ENCODE data around the gene DCHS1. TPM values are rescaled to one million over a fixed set of nuclear protein-coding genes. Genes with fewer than 3 reads are reported as not detected.

The DCHS1 gene
- polyA plus RNA-seq, 2 of the 4 experiments (the other 2 are of a cell fraction) = 0.06 TPM

DNA sequence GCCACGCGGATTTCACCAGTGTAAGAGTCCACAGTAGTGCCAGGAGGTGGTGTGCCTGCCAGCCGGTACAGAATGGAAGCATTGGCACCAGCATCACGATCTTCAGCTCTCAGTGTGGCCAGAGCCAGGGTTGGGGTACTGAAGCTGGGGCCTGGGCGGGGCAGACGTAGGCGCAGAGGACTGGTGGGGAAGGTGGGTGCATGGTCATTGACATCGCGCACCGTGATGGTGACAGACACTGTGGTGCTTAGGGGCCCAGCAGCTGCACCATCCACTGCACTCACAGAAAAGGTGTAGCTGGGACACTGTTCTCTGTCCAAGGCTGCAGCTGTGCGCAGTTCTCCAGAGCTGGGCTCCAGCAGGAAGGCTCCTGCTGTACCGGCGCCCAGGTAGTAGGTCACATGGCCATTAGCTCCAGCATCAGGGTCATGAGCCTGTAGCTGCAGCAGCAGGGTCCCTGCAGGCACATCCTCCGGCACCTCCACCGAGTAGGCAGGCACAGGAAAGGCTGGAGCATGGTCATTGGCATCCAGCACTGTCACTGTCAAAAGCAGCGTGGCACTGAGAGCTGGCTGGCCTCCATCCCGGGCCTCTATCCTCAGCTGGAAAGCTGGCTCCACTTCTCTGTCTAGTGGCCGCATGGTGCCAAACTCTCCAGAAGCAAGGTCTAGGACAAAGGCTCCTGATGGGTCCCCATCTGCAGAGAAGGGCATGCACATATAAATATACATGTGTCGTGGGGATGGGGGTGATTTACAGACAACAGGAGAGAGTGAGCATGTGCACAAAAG lies 28.4 kb downstream of the DCHS1 start (continued):
- no peak for TF ChIP-seq FOXS1 (CRISPR knock-in tag; IDR thresholded peaks at IDR 0.05)
- no peak for TF ChIP-seq NR3C1 (IDR thresholded peaks at IDR 0.05)
- no peak for TF ChIP-seq NFE2L2 (conservative IDR thresholded peaks at IDR 0.05; ENCODE audit: low read length)
- TF ChIP-seq EHF (CRISPR knock-in tag; IDR thresholded peaks at IDR 0.05) = no peak
- TF ChIP-seq, protein P1, sequence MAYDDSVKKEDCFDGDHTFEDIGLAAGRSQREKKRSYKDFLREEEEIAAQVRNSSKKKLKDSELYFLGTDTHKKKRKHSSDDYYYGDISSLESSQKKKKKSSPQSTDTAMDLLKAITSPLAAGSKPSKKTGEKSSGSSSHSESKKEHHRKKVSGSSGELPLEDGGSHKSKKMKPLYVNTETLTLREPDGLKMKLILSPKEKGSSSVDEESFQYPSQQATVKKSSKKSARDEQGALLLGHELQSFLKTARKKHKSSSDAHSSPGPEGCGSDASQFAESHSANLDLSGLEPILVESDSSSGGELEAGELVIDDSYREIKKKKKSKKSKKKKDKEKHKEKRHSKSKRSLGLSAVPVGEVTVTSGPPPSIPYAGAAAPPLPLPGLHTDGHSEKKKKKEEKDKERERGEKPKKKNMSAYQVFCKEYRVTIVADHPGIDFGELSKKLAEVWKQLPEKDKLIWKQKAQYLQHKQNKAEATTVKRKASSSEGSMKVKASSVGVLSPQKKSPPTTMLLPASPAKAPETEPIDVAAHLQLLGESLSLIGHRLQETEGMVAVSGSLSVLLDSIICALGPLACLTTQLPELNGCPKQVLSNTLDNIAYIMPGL (CRISPR knock-in tag; IDR thresholded peaks at IDR 0.05; ENCODE audit: borderline replicate concordance) = no peak

DNA sequence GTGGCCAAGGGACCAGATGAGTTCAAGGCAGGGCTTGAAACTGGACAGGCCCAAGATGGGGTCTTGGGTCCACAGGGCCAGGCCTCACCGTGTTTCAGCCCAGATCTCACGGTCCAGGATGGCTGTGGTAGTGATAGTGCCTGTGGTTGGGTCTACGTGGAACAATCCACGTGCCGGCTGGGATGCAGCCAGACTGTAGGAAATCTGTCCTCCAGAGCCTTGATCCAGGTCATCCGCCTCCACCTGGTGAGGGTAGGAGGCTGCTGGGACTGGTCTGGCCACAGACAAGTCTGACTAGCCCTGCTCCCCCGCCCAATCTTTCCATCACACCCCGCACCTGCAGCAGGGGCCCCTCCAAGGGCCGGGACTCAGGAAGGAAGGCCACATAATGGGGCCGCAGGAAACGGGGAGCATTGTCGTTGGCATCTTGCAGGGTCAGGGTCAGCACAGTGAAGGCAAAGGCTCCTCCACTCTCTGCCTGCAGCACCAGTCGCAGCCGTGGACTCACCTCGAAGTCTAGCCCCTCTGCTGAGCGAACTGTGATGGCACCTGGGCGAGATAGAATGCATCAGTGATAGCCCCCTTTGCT lies 29.7 kb downstream of the DCHS1 start:
- H3K4me3 ChIP-seq = no peak overlapping the region
- ChIA-PET CTCF (interaction anchor here (1.0 to 1.8 kb wide), 2 partner anchors 13 to 57 kb away, joined by 3 to 6 read pairs; partner anchors contain the start of gene MRPL17), POLR2A (no interaction called here)
- 44% methylated on average over 12 of the region's 17 CpGs for WGBS (ENCODE audit: missing lambda C conversion rate)
- H3K4me1 ChIP-seq = no peaks in the 10 kb centered on the region
- no peak for DNase-seq (ENCODE audit: low read depth in 1 of 2, low spot score in 1 of 2)
- no peaks in the 10 kb centered on the region for H3K9me3 ChIP-seq
- TF ChIP-seq PHF8 (IDR thresholded peaks at IDR 0.05; ENCODE audit: borderline replicate concordance, low read depth) (no peak), RCOR1 (IDR thresholded peaks at IDR 0.05; ENCODE audit: low read depth, low read length) (no peak), RAD21 (conservative IDR thresholded peaks at IDR 0.05 in 1 of 2, IDR thresholded peaks at IDR 0.05 in 1 of 2) (no peak), FOSL2 (IDR thresholded peaks at IDR 0.05) (no peak), FOSL2 (CRISPR knock-in tag; IDR thresholded peaks at IDR 0.05) (no peak), CBX2 (IDR thresholded peaks at IDR 0.05; ENCODE audit: borderline replicate concordance, low read depth) (no peak), POLR2AphosphoS2 (conservative IDR thresholded peaks at IDR 0.05; ENCODE audit: low read length) (no peak), EP300 (IDR thresholded peaks at IDR 0.05) (no peak), HOXB13 (CRISPR knock-in tag; IDR thresholded peaks at IDR 0.05; ENCODE audit: low read depth) (no peak), PBX3 (IDR thresholded peaks at IDR 0.05) (no peak), NFE2L2 (conservative IDR thresholded peaks at IDR 0.05; ENCODE audit: low read length) (no peak), ZNF302 (CRISPR knock-in tag; IDR thresholded peaks at IDR 0.05) (no peak)
- TF ChIP-seq, protein P2, sequence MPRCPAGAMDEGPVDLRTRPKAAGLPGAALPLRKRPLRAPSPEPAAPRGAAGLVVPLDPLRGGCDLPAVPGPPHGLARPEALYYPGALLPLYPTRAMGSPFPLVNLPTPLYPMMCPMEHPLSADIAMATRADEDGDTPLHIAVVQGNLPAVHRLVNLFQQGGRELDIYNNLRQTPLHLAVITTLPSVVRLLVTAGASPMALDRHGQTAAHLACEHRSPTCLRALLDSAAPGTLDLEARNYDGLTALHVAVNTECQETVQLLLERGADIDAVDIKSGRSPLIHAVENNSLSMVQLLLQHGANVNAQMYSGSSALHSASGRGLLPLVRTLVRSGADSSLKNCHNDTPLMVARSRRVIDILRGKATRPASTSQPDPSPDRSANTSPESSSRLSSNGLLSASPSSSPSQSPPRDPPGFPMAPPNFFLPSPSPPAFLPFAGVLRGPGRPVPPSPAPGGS (IDR thresholded peaks at IDR 0.05) = no peak
- TF ChIP-seq, protein P3, sequence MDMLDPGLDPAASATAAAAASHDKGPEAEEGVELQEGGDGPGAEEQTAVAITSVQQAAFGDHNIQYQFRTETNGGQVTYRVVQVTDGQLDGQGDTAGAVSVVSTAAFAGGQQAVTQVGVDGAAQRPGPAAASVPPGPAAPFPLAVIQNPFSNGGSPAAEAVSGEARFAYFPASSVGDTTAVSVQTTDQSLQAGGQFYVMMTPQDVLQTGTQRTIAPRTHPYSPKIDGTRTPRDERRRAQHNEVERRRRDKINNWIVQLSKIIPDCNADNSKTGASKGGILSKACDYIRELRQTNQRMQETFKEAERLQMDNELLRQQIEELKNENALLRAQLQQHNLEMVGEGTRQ (IDR thresholded peaks at IDR 0.05) = no peak
- H3K27ac ChIP-seq = no peak overlapping the region
- no peak for FAIRE-seq
- ATAC-seq = no peak
- H3K4me2 ChIP-seq = no peak overlapping the region

Data from A549 (cell line).